ENCODE data around the gene EBF3.

The EBF3 gene

GRCh38 chr10:129870961-129871621 is 93.0 kb downstream of the EBF3 start:
- H3K27ac ChIP-seq = no peak overlapping the region
- CTCF ChIA-PET = interaction anchor here (0.8 to 1.0 kb wide), 2 partner anchors 17 to 174 kb away, joined by 3 to 5 read pairs; no protein-coding TSS in a partner anchor
- TF ChIP-seq, protein P1, sequence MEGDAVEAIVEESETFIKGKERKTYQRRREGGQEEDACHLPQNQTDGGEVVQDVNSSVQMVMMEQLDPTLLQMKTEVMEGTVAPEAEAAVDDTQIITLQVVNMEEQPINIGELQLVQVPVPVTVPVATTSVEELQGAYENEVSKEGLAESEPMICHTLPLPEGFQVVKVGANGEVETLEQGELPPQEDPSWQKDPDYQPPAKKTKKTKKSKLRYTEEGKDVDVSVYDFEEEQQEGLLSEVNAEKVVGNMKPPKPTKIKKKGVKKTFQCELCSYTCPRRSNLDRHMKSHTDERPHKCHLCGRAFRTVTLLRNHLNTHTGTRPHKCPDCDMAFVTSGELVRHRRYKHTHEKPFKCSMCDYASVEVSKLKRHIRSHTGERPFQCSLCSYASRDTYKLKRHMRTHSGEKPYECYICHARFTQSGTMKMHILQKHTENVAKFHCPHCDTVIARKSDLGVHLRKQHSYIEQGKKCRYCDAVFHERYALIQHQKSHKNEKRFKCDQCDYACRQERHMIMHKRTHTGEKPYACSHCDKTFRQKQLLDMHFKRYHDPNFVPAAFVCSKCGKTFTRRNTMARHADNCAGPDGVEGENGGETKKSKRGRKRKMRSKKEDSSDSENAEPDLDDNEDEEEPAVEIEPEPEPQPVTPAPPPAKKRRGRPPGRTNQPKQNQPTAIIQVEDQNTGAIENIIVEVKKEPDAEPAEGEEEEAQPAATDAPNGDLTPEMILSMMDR (conservative IDR thresholded peaks at IDR 0.05; ENCODE audit: low read depth) = no peak
- no peak for DNase-seq (ENCODE audit: low spot score)
- POLR2A ChIA-PET (ENCODE audit: low non-redundant PET) = no interaction called here

DNA sequence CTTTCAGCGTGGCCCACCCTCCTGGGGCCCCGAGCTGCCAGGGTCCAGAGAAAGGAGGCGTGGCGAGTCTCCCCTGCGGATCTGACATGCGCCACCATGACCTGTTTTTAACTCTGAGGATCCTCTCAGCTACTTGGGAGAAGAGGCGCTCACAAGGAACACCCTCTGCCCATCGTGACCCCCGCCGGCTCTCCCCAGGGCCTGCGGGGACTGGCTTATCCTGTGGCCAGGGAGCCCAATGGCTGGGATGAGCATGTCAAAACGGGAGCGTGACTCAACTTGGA is 93.7 kb downstream of the EBF3 start:
- TF ChIP-seq, protein P1 (conservative IDR thresholded peaks at IDR 0.05; ENCODE audit: low read depth) = no peak
- POLR2A ChIA-PET (ENCODE audit: low non-redundant PET) = no interaction called here
- no peak for DNase-seq (ENCODE audit: low spot score)
- no peak overlapping the region for H3K27ac ChIP-seq
- CTCF ChIA-PET = interaction anchor here (0.6 to 0.8 kb wide), 2 partner anchors 17 to 40 kb away, joined by 3 read pairs; no protein-coding TSS in a partner anchor

DNA sequence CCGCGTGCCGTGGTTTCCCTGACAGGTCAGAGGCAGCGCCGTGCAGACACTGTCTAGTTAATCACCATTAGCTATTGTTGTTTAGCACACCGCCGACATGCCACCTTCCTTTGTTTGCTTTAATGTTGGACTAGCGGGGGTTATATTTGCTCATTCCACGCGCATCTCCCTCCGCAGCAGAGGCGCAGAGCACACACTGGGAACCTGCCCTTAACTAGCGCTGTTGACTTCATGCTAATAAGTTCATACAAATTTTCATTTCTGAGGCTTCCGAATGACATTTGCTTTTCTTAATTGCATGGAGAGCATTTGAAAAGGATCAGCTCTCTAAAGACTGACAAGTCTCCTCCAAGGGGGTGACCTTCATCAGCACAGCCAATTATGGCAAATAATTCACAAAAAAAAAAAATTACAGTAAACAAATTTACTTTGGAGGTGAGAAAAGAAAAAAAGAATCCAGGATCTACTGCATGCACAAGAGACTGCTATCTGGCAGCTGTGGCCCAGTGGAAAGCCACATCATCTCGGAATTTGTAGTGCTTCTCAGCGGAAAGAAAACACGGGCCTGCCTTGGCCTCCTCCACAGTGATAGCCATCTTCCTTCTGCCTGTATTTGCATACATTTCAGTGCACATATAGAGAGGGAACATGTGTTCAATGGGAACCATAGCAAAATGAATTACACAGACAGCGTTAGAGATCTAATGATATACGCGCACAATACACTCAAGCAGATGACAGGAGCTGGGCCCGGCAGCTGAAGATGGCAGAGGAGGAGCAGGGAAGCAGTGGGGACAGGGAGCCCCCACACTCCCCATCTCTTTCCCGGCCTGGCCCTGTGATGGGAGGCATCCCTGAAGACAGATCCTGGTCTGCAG is 94.2 kb downstream of the EBF3 start:
- POLR2A ChIA-PET (ENCODE audit: low non-redundant PET) = no interaction called here
- DNase-seq (ENCODE audit: low spot score) = no peak
- TF ChIP-seq, protein P1 (conservative IDR thresholded peaks at IDR 0.05; ENCODE audit: low read depth) = no peak
- H3K27ac ChIP-seq = no peak overlapping the region
- CTCF ChIA-PET = interaction anchor here (0.6 to 1.0 kb wide), 4 partner anchors 16 to 258 kb away, joined by 3 read pairs; no protein-coding TSS in a partner anchor

DNA sequence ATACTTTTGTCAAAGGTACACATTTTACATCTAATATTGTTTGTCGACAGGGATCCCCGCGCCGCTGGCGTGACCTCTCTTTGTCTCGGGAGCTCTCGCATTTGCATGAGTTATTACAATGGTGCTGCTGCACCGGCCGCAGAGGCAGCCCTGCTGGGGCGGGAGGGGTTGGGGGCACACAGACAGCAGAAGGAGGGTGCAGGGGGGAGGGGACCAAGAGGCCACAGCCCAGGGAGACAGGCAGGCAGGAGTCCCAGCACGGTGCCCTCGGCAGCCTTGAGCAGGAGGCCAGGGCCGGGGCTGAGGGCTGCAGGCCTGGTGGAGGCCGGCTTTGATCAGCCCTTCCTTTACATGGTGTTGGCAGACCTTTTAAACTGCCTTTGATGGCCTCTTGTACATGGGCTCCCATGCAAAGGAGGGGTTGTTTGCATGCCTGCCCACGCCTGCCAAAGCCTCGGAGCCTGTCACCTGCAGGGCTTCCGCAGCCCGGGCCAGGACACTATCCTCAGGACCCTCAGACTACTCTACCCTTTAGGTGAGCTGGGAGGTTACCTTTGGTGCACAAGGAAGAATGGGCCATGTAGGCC is 95.5 kb downstream of the EBF3 start:
- TF ChIP-seq, protein P1 (conservative IDR thresholded peaks at IDR 0.05; ENCODE audit: low read depth) = no peak
- ChIA-PET POLR2A (ENCODE audit: low non-redundant PET) (no interaction called here), CTCF (interaction anchor here (0.6 to 1.0 kb wide), 2 partner anchors 17 to 260 kb away, joined by 3 read pairs; no protein-coding TSS in a partner anchor)
- no peak for DNase-seq (ENCODE audit: low spot score)
- H3K27ac ChIP-seq = no peak overlapping the region

DNA sequence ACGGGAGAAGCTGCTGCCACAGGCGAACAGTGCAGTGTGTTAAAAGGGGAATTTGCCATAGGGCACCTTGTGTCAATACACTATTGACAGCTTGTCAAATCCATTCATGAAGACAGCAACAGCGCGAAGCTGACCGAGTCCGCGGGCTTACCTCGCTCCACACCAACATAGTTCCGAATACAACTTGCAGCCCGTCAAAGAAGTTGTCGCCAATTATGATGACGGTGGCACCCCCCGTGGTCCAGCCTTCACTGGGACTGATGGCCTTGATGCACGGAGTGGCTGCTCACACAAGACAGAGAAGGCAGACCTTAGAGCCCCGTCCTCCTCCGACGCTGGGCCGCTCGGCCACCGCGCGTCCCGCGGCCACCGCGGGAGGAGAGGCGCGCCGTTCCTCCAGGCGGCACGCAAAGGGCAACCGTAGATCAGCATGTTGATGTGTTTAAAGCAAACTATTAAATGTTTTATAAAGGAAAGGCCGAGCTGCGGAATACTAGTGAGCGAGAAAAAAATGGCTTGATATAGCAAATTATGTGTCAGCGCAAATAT is 96.4 kb downstream of the EBF3 start:
- ChIA-PET POLR2A (ENCODE audit: low non-redundant PET) (no interaction called here), CTCF (no interaction called here)
- DNase-seq (ENCODE audit: low spot score) = no peak
- no peak overlapping the region for H3K27ac ChIP-seq
- TF ChIP-seq, protein P1 (conservative IDR thresholded peaks at IDR 0.05; ENCODE audit: low read depth) = no peak

DNA sequence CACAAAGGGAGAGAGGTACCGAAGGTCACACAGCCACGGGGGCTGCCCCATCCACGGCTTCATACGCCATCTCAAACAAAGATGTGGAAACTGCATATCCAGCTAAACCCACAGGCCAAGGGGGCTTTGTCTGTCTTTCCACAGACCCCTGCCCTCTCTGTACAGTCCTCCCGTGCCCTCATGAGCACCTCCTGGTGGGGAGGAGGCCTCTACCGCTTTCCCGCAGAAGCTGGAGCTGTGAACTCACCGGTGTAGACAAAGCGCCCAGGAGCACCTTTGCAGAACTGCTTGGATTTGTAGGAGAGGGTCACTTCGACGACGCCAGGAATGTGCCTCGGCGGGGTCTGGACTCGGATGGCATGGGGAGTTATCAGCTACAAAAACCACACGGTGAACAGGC is 97.2 kb downstream of the EBF3 start:
- TF ChIP-seq, protein P1 (conservative IDR thresholded peaks at IDR 0.05; ENCODE audit: low read depth) = no peak
- ChIA-PET POLR2A (ENCODE audit: low non-redundant PET) (no interaction called here), CTCF (interaction anchor here (0.9 kb wide), 1 partner anchor 11 kb away, joined by 6 read pairs; no protein-coding TSS in a partner anchor)
- no peak for DNase-seq (ENCODE audit: low spot score)
- no peak overlapping the region for H3K27ac ChIP-seq
